Measurements from ENCODE around the gene NTRK3. TPM values are rescaled to one million over a fixed set of nuclear protein-coding genes. Genes with fewer than 3 reads are reported as not detected.

The NTRK3 gene
- total RNA-seq, 1 donor from 2014 or later, result not detected

GRCh38 chr15:87907676-87908446, 348.7 kb downstream of the NTRK3 start:
- DNase-seq (ENCODE audit: low read depth), result no peak
- H3K4me3 ChIP-seq (ENCODE audit: low read depth, low read length), result no peak overlapping the region
- TF ChIP-seq, protein P1, sequence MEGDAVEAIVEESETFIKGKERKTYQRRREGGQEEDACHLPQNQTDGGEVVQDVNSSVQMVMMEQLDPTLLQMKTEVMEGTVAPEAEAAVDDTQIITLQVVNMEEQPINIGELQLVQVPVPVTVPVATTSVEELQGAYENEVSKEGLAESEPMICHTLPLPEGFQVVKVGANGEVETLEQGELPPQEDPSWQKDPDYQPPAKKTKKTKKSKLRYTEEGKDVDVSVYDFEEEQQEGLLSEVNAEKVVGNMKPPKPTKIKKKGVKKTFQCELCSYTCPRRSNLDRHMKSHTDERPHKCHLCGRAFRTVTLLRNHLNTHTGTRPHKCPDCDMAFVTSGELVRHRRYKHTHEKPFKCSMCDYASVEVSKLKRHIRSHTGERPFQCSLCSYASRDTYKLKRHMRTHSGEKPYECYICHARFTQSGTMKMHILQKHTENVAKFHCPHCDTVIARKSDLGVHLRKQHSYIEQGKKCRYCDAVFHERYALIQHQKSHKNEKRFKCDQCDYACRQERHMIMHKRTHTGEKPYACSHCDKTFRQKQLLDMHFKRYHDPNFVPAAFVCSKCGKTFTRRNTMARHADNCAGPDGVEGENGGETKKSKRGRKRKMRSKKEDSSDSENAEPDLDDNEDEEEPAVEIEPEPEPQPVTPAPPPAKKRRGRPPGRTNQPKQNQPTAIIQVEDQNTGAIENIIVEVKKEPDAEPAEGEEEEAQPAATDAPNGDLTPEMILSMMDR (conservative IDR thresholded peaks at IDR 0.05; ENCODE audit: low read depth, low read length), result no peak

DNA sequence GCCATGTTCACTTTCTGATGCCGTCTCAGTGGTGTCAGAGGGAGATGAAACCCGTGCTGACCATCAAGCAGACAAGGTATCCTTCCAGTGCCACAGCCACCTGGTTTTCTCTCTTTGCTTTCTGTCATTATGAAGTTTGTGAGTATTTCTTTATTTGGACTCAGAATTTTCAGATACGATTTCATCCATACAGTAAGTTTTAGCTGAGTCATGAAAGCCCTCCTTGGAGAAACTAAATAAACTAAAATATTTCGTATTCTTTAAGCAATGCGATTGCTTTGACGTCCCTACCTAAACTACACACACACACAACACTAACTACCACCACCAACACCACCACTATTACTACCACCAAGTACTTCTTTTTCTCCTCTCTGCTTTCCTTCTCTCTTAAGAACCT, 350.1 kb downstream of the NTRK3 start:
- H3K4me3 ChIP-seq (ENCODE audit: low read depth, low read length), result no peak overlapping the region
- DNase-seq (ENCODE audit: low read depth), result no peak
- TF ChIP-seq, protein P1 (conservative IDR thresholded peaks at IDR 0.05; ENCODE audit: low read depth, low read length), result no peak

DNA sequence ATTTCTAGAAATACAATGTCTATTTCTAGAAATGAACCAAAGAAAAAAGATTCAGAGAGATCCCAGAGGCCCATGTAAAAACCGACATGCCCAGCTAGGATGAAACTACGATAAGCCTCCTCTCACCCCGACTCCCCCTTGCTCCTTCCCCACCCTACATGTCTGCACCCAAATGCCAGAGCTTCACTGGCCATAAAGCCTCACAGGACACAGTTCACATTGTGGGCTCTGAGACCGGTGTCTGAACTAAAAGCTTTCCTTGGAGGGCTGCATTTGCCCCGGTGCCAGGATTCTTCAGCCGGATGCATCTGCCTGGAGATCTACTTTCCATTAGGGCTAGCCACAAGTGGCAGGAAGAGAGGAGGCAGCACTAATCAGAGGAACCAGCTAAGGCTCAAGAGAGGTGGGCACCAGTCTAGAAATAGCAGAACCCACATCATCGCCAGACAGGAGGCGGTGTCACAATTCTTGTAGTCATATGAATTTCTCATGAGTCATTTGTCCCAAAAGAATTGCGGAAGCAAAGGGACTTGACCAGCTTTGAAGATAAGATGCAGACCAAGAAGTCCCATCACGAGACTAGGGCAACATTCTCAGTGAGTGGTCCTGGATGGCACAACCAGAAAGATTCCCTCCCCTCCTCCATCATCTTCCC, 353.6 kb downstream of the NTRK3 start:
- TF ChIP-seq, protein P1 (conservative IDR thresholded peaks at IDR 0.05; ENCODE audit: low read depth, low read length), result no peak
- DNase-seq (ENCODE audit: low read depth), result no peak
- no peak overlapping the region for H3K4me3 ChIP-seq (ENCODE audit: low read depth, low read length)

- H3K4me3 ChIP-seq (ENCODE audit: low read depth, low read length), result no peak overlapping the region
- TF ChIP-seq, protein P1 (conservative IDR thresholded peaks at IDR 0.05; ENCODE audit: low read depth, low read length), result no peak
- DNase-seq (ENCODE audit: low read depth), result no peak
Observed at GRCh38 chr15:87901926-87902690, 354.4 kb downstream of the NTRK3 start.

DNA sequence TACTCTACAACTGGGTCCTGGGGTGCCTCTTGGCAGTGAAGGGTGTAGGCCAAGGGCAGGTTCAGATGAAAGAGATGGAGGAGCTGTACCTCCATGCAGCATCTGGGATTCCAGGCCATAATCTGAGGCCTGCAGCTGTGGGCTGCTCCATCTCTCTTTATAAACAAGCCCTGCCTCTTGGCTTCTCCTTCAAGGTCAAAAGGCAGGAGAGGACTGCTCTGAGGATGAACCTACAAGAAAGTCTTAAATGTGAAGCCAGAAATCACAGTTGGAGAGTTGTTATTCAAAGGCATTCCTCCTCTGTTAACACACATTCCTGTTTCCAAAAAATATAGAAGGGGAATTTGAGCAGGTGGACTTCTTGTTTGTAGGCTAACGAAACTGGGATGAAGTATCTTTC, 355.5 kb downstream of the NTRK3 start:
- no peak overlapping the region for H3K4me3 ChIP-seq (ENCODE audit: low read depth, low read length)
- TF ChIP-seq, protein P1 (conservative IDR thresholded peaks at IDR 0.05; ENCODE audit: low read depth, low read length), result no peak
- DNase-seq (ENCODE audit: low read depth), result no peak

- no peak for DNase-seq (ENCODE audit: low read depth)
- no peak overlapping the region for H3K4me3 ChIP-seq (ENCODE audit: low read depth, low read length)
- TF ChIP-seq, protein P1 (conservative IDR thresholded peaks at IDR 0.05; ENCODE audit: low read depth, low read length), result no peak
Observed at GRCh38 chr15:87896936-87897335, 359.6 kb downstream of the NTRK3 start.

Measured in epithelial cell of proximal tubule (primary cell).